ENCODE measurements around the gene RASGEF1C. TPM values are rescaled to one million over a fixed set of nuclear protein-coding genes. Genes with fewer than 3 reads are reported as not detected.

Gene RASGEF1C
- total and polyA plus RNA-seq, 8 donors: 0.20 to 6.8 (median 0.86) TPM; not detected in 4

- Histone ChIP-seq H3K4me3 (no peak overlapping the region), H3K9me3 (peaks cover 0 to 23% (median 18%) of the 10 kb centered on the region in 4 donors), H3K27ac (no peak overlapping the region), H3K27me3 (peaks cover 0 to 20% (median 4%) of the 10 kb centered on the region in 3 donors), H3K36me3 (no peaks in the 10 kb centered on the region), H3K4me1 (no peaks in the 10 kb centered on the region)
- intact Hi-C loops (cut with DNase I; ENCODE audit: low total_unique reads): no loop called here
- WGBS, 5 donors: 77 to 85% (median 82%) methylated on average over 6 of the region's 6 CpGs
- no peak for DNase-seq
- TF ChIP-seq CTCF (IDR thresholded peaks at IDR 0.05) (no peak), POLR2AphosphoS5 (IDR thresholded peaks at IDR 0.05) (no peak), POLR2A (IDR thresholded peaks at IDR 0.05) (no peak), EP300 (IDR thresholded peaks at IDR 0.05) (no peak)
These were observed 105.4 kb downstream of the RASGEF1C start for GRCh38 chr5:180103487-180104167.

GRCh38 chr5:180102636-180103035 is 106.4 kb downstream of the RASGEF1C start:
- TF ChIP-seq POLR2A (IDR thresholded peaks at IDR 0.05): no peak
- TF ChIP-seq POLR2AphosphoS5 (IDR thresholded peaks at IDR 0.05): no peak
- TF ChIP-seq EP300 (IDR thresholded peaks at IDR 0.05): no peak
- TF ChIP-seq CTCF (IDR thresholded peaks at IDR 0.05): no peak
- Histone ChIP-seq H3K36me3 (no peaks in the 10 kb centered on the region), H3K4me3 (no peak overlapping the region), H3K4me1 (no peaks in the 10 kb centered on the region), H3K27me3 (peaks cover 0 to 20% (median 4%) of the 10 kb centered on the region in 3 donors), H3K27ac (no peak overlapping the region), H3K9me3 (peaks cover 0 to 22% (median 13%) of the 10 kb centered on the region in 4 donors)
- intact Hi-C loops (cut with DNase I; ENCODE audit: low total_unique reads): no loop called here
- DNase-seq: no peak
- WGBS, 5 donors: 73 to 87% (median 84%) methylated on average over 9 of the region's 9 CpGs

GRCh38 chr5:180101451-180102105 is 107.4 kb downstream of the RASGEF1C start:
- intact Hi-C loops (cut with DNase I; ENCODE audit: low total_unique reads): no loop called here
- H3K4me3 ChIP-seq: no peak overlapping the region
- DNase-seq: no peak
- no peaks in the 10 kb centered on the region for H3K4me1 ChIP-seq
- H3K27me3 ChIP-seq: peaks cover 0 to 20% (median 4%) of the 10 kb centered on the region in 3 donors
- 87 to 95% (median 90%) methylated on average over 6 to 20 of the region's 20 CpGs for WGBS, 5 donors
- peaks cover 0 to 11% (median 6%) of the 10 kb centered on the region in 4 donors for H3K9me3 ChIP-seq
- no peaks in the 10 kb centered on the region for H3K36me3 ChIP-seq
- no peak overlapping the region for H3K27ac ChIP-seq
- TF ChIP-seq POLR2AphosphoS5 (IDR thresholded peaks at IDR 0.05): no peak
- TF ChIP-seq EP300 (IDR thresholded peaks at IDR 0.05): no peak
- no peak for TF ChIP-seq POLR2A (IDR thresholded peaks at IDR 0.05)
- TF ChIP-seq CTCF (IDR thresholded peaks at IDR 0.05): no peak

GRCh38 chr5:180100621-180101450 is 108.2 kb downstream of the RASGEF1C start:
- 73 to 81% (median 76%) methylated on average over 12 to 29 of the region's 29 CpGs for WGBS, 5 donors
- H3K4me3 ChIP-seq: no peak overlapping the region
- H3K36me3 ChIP-seq: no peaks in the 10 kb centered on the region
- no peak for TF ChIP-seq CTCF (IDR thresholded peaks at IDR 0.05)
- no peak for TF ChIP-seq POLR2AphosphoS5 (IDR thresholded peaks at IDR 0.05)
- TF ChIP-seq POLR2A (IDR thresholded peaks at IDR 0.05): no peak
- no peak for TF ChIP-seq EP300 (IDR thresholded peaks at IDR 0.05)
- intact Hi-C loops (cut with DNase I; ENCODE audit: low total_unique reads): no loop called here
- no peaks in the 10 kb centered on the region for H3K4me1 ChIP-seq
- H3K27me3 ChIP-seq: peaks cover 0 to 20% (median 4%) of the 10 kb centered on the region in 3 donors
- DNase-seq: no peak
- H3K27ac ChIP-seq: no peak overlapping the region
- peaks cover 0 to 4% (median 2%) of the 10 kb centered on the region in 4 donors for H3K9me3 ChIP-seq
